Esophagus muscularis mucosa (tissue), 4 donors: ENCODE results near the gene KAZN. TPM values are rescaled to one million over a fixed set of nuclear protein-coding genes. Genes with fewer than 3 reads are reported as not detected.

Experiments used
- DNase-seq: peaks from one replicate; pipeline ENCODE4 v3.0.0-alpha.2; 2017; ENCODE audit errors: extremely low spot score
- H3K27ac ChIP-seq, 4 donors: fragments of 200-600 bp; sonication (generic); replicated peaks in 1 of 4; 1 replicate in 3 of 4; 2 replicates in 1 of 4; pipeline ENCODE4 v1.5.1; 2016 to 2019; ENCODE audit warnings: mild to moderate bottlenecking in 1 of 4
- H3K27me3 ChIP-seq, 4 donors: fragments of 200-600 bp; sonication (generic); one replicate each; pipeline versions ENCODE4 v1.5.1 to v1.6.0; 2016 to 2019
- H3K36me3 ChIP-seq, 4 donors: fragments of 200-600 bp; sonication (generic); one replicate each; pipeline ENCODE4 v1.5.1; 2016 to 2019
- H3K4me1 ChIP-seq, 4 donors: fragments of 200-600 bp; sonication (generic); one replicate each; pipeline ENCODE4 v1.5.1; 2016 to 2019
- H3K4me3 ChIP-seq, 4 donors: fragments of 200-600 bp; sonication (generic); 1 replicate in 2 of 4; 2 replicates in 2 of 4; pipeline ENCODE4 v1.5.1; 2016 to 2019; ENCODE audit warnings: mild to moderate bottlenecking in 4 of 4, moderate library complexity in 1 of 4
- H3K9me3 ChIP-seq, 4 donors: fragments of 200-600 bp; sonication (generic); 1 replicate in 3 of 4; 2 replicates in 1 of 4; pipeline ENCODE4 v1.5.1; 2016 to 2019
- CTCF ChIP-seq, 3 experiments: fragments of 200-600 bp in 2 of 3; fragments of 450-650 bp in 1 of 3; sonication (generic) in 2 of 3; IDR thresholded peaks; one replicate each; pipeline ENCODE4 v1.5.1; 2017 to 2019; ENCODE audit warnings: antibody characterized with exemption in 3 of 3, mild to moderate bottlenecking in 2 of 3, moderate library complexity in 1 of 3
- EP300 ChIP-seq: sonication (generic); formaldehyde crosslinking; IDR thresholded peaks from one replicate; pipeline ENCODE4 v1.6.1; 2017; ENCODE audit warnings: antibody characterized with exemption
- POLR2A ChIP-seq: fragments of 450-650 bp; IDR thresholded peaks from one replicate; pipeline ENCODE4 v1.6.1; 2017; ENCODE audit warnings: antibody characterized with exemption, moderate library complexity, mild to moderate bottlenecking, low read depth
- POLR2AphosphoS5 ChIP-seq, 2 donors: sonication (generic); formaldehyde crosslinking; IDR thresholded peaks; one replicate each; pipeline ENCODE4 v1.6.1; 2017; ENCODE audit warnings: antibody characterized with exemption in 2 of 2
- WGBS: methylation state at CpG from one replicate; pipeline ENCODE4 v1.1.5; 2018; 5-methylcytosine and 5-hydroxymethylcytosine counted together
- intact Hi-C: fragments of 100-400 bp; cut with DNase I; formaldehyde crosslinking; loops from one replicate; pipeline ENCODE4 v1.15.1; 2023
- total RNA-seq, 4 donors: library from RNA; depleted of rRNA; stranded (reverse); fragments of >200 nt; gene quantifications; one replicate each; pipeline versions ENCODE4 v1.1.0 to v1.2.1, GENCODE V29; 2016

KAZN gene
- total RNA-seq, 4 donors from 2014 or later = 9.9 to 14.1 (median 11.9) TPM

- Histone ChIP-seq H3K4me3 (no peak overlapping the region), H3K27ac (no peak overlapping the region), H3K4me1 (peaks cover 0 to 18% (median 5%) of the 10 kb centered on the region in 4 donors), H3K9me3 (no peaks in the 10 kb centered on the region), H3K27me3 (no peaks in the 10 kb centered on the region), H3K36me3 (no peaks in the 10 kb centered on the region)
- no peak for DNase-seq
- WGBS = 86% methylated on average over 8 of the region's 10 CpGs
- intact Hi-C loops = no loop called here
- TF ChIP-seq POLR2A = no peak
- TF ChIP-seq CTCF (IDR thresholded peaks at IDR 0.05) = no peak
- TF ChIP-seq POLR2AphosphoS5 (IDR thresholded peaks at IDR 0.05) = no peak
- TF ChIP-seq EP300 = no peak
These were observed 401.0 kb downstream of the KAZN start for GRCh38 chr1:14999441-14999840.

DNA sequence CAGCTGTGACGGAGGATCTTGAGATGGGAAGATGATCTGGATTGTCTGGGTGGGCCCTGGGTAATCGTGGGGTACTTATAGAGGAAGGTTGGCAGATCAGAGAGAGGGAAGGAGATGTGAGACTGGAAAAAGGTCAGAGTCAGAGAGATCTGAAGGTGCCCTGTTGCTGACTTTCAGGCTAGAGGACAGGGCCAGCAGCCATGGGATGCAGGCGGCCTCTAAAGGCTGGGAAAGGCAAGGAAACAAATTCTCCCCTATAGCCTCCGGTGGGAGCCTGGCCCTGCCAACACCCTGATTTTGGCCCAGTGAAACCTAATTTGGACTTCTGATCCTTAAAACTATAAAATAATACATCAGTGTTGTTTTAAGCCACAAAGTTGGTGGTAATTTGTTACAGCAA is 401.5 kb downstream of the KAZN start:
- intact Hi-C loops = no loop called here
- WGBS = 95% methylated on average over 4 of the region's 4 CpGs
- H3K27ac ChIP-seq = no peak overlapping the region

GRCh38 chr1:15000671-15001070 is 402.2 kb downstream of the KAZN start:
- peaks cover 0 to 15% (median 8%) of the 10 kb centered on the region in 4 donors for H3K4me1 ChIP-seq
- H3K4me3 ChIP-seq = no peak overlapping the region
- H3K27me3 ChIP-seq = no peaks in the 10 kb centered on the region
- intact Hi-C loops = no loop called here
- H3K27ac ChIP-seq = no peak overlapping the region
- no peak for TF ChIP-seq POLR2AphosphoS5 (IDR thresholded peaks at IDR 0.05)
- TF ChIP-seq CTCF (IDR thresholded peaks at IDR 0.05) = no peak
- TF ChIP-seq POLR2A = no peak
- no peak for TF ChIP-seq EP300
- no peaks in the 10 kb centered on the region for H3K9me3 ChIP-seq
- H3K36me3 ChIP-seq = no peaks in the 10 kb centered on the region
- DNase-seq = no peak
- WGBS = 97% methylated on average over 9 of the region's 9 CpGs

More for the DNA sequence above, 401.5 kb downstream of the KAZN start:
- Histone ChIP-seq H3K9me3 (no peaks in the 10 kb centered on the region), H3K27me3 (no peaks in the 10 kb centered on the region), H3K36me3 (no peaks in the 10 kb centered on the region), H3K4me3 (no peak overlapping the region), H3K4me1 (peaks cover 0 to 18% (median 7%) of the 10 kb centered on the region in 4 donors)
- TF ChIP-seq CTCF (IDR thresholded peaks at IDR 0.05) (no peak), POLR2A (no peak), POLR2AphosphoS5 (IDR thresholded peaks at IDR 0.05) (no peak), EP300 (no peak)
- no peak for DNase-seq

GRCh38 chr1:15001317-15001915 is 402.9 kb downstream of the KAZN start:
- intact Hi-C loops = no loop called here
- DNase-seq = no peak
- Histone ChIP-seq H3K27ac (no peak overlapping the region), H3K9me3 (no peaks in the 10 kb centered on the region), H3K4me1 (peaks cover 0 to 8% (median 4%) of the 10 kb centered on the region in 4 donors), H3K36me3 (no peaks in the 10 kb centered on the region), H3K27me3 (no peaks in the 10 kb centered on the region), H3K4me3 (no peak overlapping the region)
- TF ChIP-seq EP300 (no peak), POLR2A (no peak)
- 89% methylated on average over 12 of the region's 12 CpGs for WGBS

GRCh38 chr1:15002325-15002724 is 403.8 kb downstream of the KAZN start:
- no peak for DNase-seq
- intact Hi-C loops = no loop called here
- WGBS = 96% methylated on average over 9 of the region's 9 CpGs
- H3K27me3 ChIP-seq = no peaks in the 10 kb centered on the region
- no peak overlapping the region for H3K27ac ChIP-seq
- no peak for TF ChIP-seq CTCF (IDR thresholded peaks at IDR 0.05)
- no peak for TF ChIP-seq POLR2AphosphoS5 (IDR thresholded peaks at IDR 0.05)
- TF ChIP-seq EP300 = no peak
- no peak for TF ChIP-seq POLR2A
- no peaks in the 10 kb centered on the region for H3K36me3 ChIP-seq
- no peaks in the 10 kb centered on the region for H3K9me3 ChIP-seq
- peaks cover 3 to 8% (median 6%) of the 10 kb centered on the region in 4 donors for H3K4me1 ChIP-seq
- no peak overlapping the region for H3K4me3 ChIP-seq
